ENCODE results near the gene LNP1. TPM values are rescaled to one million over a fixed set of nuclear protein-coding genes. Genes with fewer than 3 reads are reported as not detected.
"Not testable (repeated sequence)": the region's sequence is repeated elsewhere in the genome, so short reads cannot be mapped to it uniquely, and the experiment has no call there.

The LNP1 gene
- total and polyA plus RNA-seq, 9 of the 15 experiments (the other 6 are each of a cell fraction or from before 2014, with no cell fraction given), result 1.9 to 5.2 (median 4.5) TPM

DNA sequence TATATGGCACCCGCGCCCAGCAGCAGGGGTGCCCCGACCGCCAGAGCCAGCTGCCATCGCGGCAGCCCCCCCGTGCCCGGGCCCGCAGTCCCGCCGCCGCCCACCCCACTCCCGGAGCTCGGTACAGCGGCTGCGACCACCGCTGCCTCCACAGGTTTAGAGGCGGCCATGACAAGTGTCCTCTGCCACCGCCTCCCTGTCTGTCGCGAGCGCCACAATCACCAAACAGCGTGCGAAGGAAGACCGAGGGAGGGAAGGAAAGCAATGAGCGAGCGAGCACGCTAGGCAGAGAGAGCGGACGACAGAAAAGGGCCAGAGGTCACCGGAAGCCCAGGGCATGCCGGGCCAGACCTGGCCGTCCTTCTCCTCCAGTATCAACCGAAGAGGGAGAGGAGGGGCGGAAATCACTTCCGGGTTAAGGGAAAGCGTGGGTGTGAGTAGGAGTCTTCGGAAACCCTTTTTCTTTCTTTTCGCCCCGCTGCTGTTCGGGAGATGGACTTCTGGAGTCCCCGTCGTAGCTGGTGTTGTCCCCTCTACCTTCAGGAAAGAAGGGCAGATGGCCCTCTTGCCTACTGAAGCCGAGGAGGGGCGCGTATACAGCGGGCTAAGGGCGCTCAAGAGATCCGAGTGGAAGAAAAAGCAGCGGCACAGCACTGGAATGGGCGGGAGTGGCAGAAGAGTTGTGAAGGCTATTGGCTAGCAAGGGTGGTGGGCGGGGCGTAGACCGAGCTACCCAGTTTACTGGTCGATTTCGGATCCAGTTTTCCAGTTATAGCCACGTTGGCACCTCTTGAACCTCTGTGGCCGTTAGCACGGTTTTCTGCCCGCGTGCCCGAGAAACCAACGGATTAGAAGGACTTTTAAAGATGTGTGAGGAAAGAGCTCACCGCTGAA is at the start of gene LNP1, which contains the start of gene TOMM70 (continued):
- TF ChIP-seq ZNF592 (IDR thresholded peaks at IDR 0.05), result peak; percentile 39; the same call in 1 of the 2 replicates

GRCh38 chr3:100351770-100352169 is 49.6 kb upstream of the LNP1 start:
- H2AFZ ChIP-seq (ENCODE audit: low read depth, low read length); H3K27ac ChIP-seq (ENCODE audit: extremely low read depth, low read depth, low read length); H3K9ac ChIP-seq (ENCODE audit: insufficient read depth in 1 of 2, low read depth in 2 of 2, low read length in 2 of 2); BruUV-seq (replicated peaks); POLR2A ChIA-PET; DNase-seq (ENCODE audit: extremely low read depth in 1 of 4, low spot score in 3 of 4); ATAC-seq; in situ Hi-C loops (cut with MboI); CTCF ChIA-PET (ENCODE audit: low intra/inter-chr PET ratio); FAIRE-seq; H3K9me1 ChIP-seq (ENCODE audit: control insufficient read depth, insufficient read depth, low read length); H3K79me2 ChIP-seq (ENCODE audit: control insufficient read depth, insufficient read depth, low read length); intact Hi-C loops (cut with micrococcal nuclease); H3K4me3 ChIP-seq; H4K20me1 ChIP-seq (replicated peaks; ENCODE audit: control insufficient read depth, insufficient read depth, low read length); H3K4me1 ChIP-seq (replicated peaks in 1 of 2; ENCODE audit: control insufficient read depth in 2 of 2, insufficient read depth in 2 of 2, low read length in 2 of 2); H3K27me3 ChIP-seq (ENCODE audit: control insufficient read depth in 2 of 2, insufficient read depth in 2 of 2, low read length in 2 of 2); H3K9me3 ChIP-seq (replicated peaks; ENCODE audit: control insufficient read depth, insufficient read depth, low read depth, low read length); H3K4me2 ChIP-seq (ENCODE audit: insufficient read depth, low read length): not testable (repeated sequence)
- H3K36me3 ChIP-seq (ENCODE audit: control insufficient read depth, insufficient read depth, low read length), result peaks cover 23% of the 10 kb centered on the region; the same call in 2 of the 3 replicates
- no CpG with 5 or more reads among the region's 2 CpGs for WGBS (ENCODE audit: insufficient coverage, low coverage, missing lambda C conversion rate)
- TF ChIP-seq, protein P1, sequence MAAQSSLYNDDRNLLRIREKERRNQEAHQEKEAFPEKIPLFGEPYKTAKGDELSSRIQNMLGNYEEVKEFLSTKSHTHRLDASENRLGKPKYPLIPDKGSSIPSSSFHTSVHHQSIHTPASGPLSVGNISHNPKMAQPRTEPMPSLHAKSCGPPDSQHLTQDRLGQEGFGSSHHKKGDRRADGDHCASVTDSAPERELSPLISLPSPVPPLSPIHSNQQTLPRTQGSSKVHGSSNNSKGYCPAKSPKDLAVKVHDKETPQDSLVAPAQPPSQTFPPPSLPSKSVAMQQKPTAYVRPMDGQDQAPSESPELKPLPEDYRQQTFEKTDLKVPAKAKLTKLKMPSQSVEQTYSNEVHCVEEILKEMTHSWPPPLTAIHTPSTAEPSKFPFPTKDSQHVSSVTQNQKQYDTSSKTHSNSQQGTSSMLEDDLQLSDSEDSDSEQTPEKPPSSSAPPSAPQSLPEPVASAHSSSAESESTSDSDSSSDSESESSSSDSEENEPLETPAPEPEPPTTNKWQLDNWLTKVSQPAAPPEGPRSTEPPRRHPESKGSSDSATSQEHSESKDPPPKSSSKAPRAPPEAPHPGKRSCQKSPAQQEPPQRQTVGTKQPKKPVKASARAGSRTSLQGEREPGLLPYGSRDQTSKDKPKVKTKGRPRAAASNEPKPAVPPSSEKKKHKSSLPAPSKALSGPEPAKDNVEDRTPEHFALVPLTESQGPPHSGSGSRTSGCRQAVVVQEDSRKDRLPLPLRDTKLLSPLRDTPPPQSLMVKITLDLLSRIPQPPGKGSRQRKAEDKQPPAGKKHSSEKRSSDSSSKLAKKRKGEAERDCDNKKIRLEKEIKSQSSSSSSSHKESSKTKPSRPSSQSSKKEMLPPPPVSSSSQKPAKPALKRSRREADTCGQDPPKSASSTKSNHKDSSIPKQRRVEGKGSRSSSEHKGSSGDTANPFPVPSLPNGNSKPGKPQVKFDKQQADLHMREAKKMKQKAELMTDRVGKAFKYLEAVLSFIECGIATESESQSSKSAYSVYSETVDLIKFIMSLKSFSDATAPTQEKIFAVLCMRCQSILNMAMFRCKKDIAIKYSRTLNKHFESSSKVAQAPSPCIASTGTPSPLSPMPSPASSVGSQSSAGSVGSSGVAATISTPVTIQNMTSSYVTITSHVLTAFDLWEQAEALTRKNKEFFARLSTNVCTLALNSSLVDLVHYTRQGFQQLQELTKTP (IDR thresholded peaks at IDR 0.05; ENCODE audit: low read depth in 1 of 2, partially characterized antibody in 2 of 2), result peak in 1 of 2 experiments; percentile 90

Data from K562 (cell line).